Stimulated activated CD4-positive, alpha-beta T cell treated with anti-CD3 and anti-CD28 coated beads, TNF-alpha, amount 100 ng/mL, for 1 hour (primary cell): ENCODE data around the gene LASP1NB.
"Not testable (repeated sequence)": the region's sequence is repeated elsewhere in the genome, so short reads cannot be mapped to it uniquely, and the experiment has no call there.

Experiments used
- DNase-seq, 3 donors: peaks; one replicate each; pipeline ENCODE4 v3.0.0-alpha.2; 2020; ENCODE audit warnings: low read depth in 3 of 3, low spot score in 1 of 3

The LASP1NB gene

GRCh38 chr17:38959508-38959907, 34.1 kb downstream of the LASP1NB start:
- DNase-seq: no peak

- no peak for DNase-seq
Measured at GRCh38 chr17:38960402-38960801, 35.0 kb downstream of the LASP1NB start.

- no peak for DNase-seq
Measured at GRCh38 chr17:38961413-38961812, 36.0 kb downstream of the LASP1NB start.

GRCh38 chr17:38967290-38967738, 41.9 kb downstream of the LASP1NB start, which contains the start of gene FBXO47:
Gene FBXO47, minus strand, starts transcription at chr17:38967403. Its CDS starts 4,378 bp downstream, at chr17:38963025.
- peak; percentile 50 to 62 (median 57) for DNase-seq

- DNase-seq: no peak
Measured at GRCh38 chr17:38969281-38969680, 43.9 kb downstream of the LASP1NB start.

- no peak for DNase-seq
Measured at GRCh38 chr17:38970128-38970527, 44.7 kb downstream of the LASP1NB start.

GRCh38 chr17:38970804-38971203, 45.4 kb downstream of the LASP1NB start:
- DNase-seq: no peak

GRCh38 chr17:38976187-38976551, 50.8 kb downstream of the LASP1NB start:
- not testable (repeated sequence) for DNase-seq

GRCh38 chr17:38978180-38978579, 52.8 kb downstream of the LASP1NB start:
- no peak for DNase-seq
